COLO668 (cell line): ENCODE measurements around the gene IRF4.

ENCODE experiments used
- DNase-seq: peaks from one replicate; lab custom pipeline; 2025; ENCODE audit not compliant: unreplicated experiment; lab: John Stamatoyannopoulos, UW

Gene IRF4

GRCh38 chr6:381742-382461, 9.7 kb upstream of the IRF4 start:
- DNase-seq, result no peak

- DNase-seq, result no peak
These were observed 8.4 kb upstream of the IRF4 start for GRCh38 chr6:382883-383810.

GRCh38 chr6:383856-384255, 7.7 kb upstream of the IRF4 start:
- no peak for DNase-seq

GRCh38 chr6:384898-385297, 6.7 kb upstream of the IRF4 start:
- DNase-seq, result no peak

GRCh38 chr6:385614-386013, 5.9 kb upstream of the IRF4 start:
- DNase-seq, result no peak

GRCh38 chr6:386688-387266, 4.8 kb upstream of the IRF4 start:
- no peak for DNase-seq

GRCh38 chr6:387293-387741, 4.2 kb upstream of the IRF4 start:
- no peak for DNase-seq

GRCh38 chr6:388202-388903, 3.2 kb upstream of the IRF4 start:
- DNase-seq, result no peak

- DNase-seq, result no peak
These were observed 2.4 kb upstream of the IRF4 start for GRCh38 chr6:389143-389542.

GRCh38 chr6:389622-390021, 1.9 kb upstream of the IRF4 start:
- no peak for DNase-seq

GRCh38 chr6:390914-391558, 516 bp upstream of the IRF4 start:
- DNase-seq, result no peak

GRCh38 chr6:392441-393390, 1.2 kb downstream of the IRF4 start:
- no peak for DNase-seq

GRCh38 chr6:393391-394221, 2.1 kb downstream of the IRF4 start:
- DNase-seq, result no peak

- DNase-seq, result no peak
These were observed 3.2 kb downstream of the IRF4 start for GRCh38 chr6:394641-395289.

- no peak for DNase-seq
These were observed 4.0 kb downstream of the IRF4 start for GRCh38 chr6:395432-396125.

GRCh38 chr6:396126-396520, 4.6 kb downstream of the IRF4 start:
- DNase-seq, result no peak

GRCh38 chr6:397056-397455, 5.5 kb downstream of the IRF4 start:
- DNase-seq, result no peak

- no peak for DNase-seq
These were observed 6.1 kb downstream of the IRF4 start for GRCh38 chr6:397604-398003.
